GM13976 (cell line): ENCODE measurements around the gene PES1.
"Not testable (repeated sequence)": the region's sequence is repeated elsewhere in the genome, so short reads cannot be mapped to it uniquely, and the experiment has no call there.

Source experiments
- DNase-seq: peaks from one replicate; pipeline ENCODE4 v3.0.0; 2012; ENCODE audit warnings: low spot score
- CTCF ChIP-seq: IDR thresholded peaks from 2 replicates; pipeline ENCODE4 v1.5.1; 2012; ENCODE audit warnings: borderline replicate concordance, mild to moderate bottlenecking; ENCODE audit not compliant: insufficient read depth; ENCODE audit errors: extremely low read depth, missing control alignments, control extremely low read depth
- in situ Hi-C: fragments of 300-500 bp; cut with MboI; formaldehyde crosslinking; loops from one replicate; pipeline ENCODE4 v1.12.0; 2022; ENCODE audit warnings: low sequenced_read_pairs, mixed read lengths, inconsistent platforms; ENCODE audit not compliant: unreplicated experiment

The PES1 gene

GRCh38 chr22:30572210-30572609, 19.5 kb downstream of the PES1 start:
- in situ Hi-C loops, result no loop called here
- DNase-seq, result no peak
- TF ChIP-seq CTCF, result no peak

DNA sequence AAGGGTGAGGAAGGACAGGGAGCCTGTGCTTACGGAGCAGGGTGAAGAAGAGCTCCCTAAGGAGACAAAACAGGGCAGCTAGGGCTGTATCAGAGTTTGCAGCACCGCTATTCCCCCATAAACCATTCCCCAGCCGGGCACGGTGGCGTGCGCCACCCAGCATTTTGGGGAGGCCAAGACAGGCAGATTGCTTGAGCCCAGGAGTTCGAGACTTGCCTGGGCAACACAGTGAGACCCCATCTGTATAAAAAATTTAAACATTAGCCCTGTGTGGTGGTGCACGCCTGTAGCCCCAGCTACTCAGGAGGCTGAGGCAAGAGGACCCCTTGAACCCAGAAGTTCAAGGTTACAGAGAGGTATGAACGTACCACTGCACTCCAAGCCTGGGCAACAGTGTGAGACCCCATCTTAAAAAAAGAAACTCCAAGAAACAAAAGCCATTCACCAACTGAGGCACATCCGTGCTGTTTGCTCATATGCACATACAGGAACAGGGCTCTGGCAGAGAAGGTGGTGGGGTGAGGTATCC, 22.0 kb downstream of the PES1 start:
- no peak for DNase-seq
- in situ Hi-C loops, result no loop called here
- no peak for TF ChIP-seq CTCF

DNA sequence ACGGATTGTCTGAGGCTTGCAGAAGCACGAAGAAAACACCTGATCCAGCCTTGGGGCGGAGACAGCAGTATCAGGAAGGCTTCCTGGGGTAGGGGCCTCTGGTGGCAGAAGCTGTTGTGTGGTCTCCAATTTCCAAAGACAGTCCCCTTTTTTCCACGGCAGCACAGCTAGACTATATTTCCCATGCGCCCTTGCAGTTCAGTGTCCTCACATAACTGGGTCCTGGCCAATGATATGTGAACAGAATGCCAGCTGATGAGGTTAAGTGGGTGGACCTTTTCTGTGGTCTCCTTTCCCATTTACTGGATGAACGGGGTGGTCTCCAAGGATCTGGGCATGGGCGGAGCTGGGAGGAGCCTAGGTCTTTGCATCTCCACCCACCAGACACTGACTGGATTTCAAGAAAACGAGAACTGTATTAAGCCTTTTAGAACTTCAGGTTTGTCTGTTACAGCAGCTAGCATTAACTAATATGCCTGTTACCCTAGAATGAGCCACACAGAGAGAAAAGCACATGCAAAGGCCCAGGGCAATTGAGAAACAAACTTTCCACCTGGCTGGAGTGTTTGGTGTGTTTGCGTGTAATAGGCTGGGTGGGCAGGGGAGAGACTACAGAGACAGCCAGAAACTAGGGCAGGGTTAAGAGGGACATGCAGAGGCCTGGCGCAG, 23.4 kb downstream of the PES1 start:
- in situ Hi-C loops, result no loop called here
- DNase-seq, result no peak
- TF ChIP-seq CTCF, result no peak

- not testable (repeated sequence) for DNase-seq
Measured at GRCh38 chr22:30567277-30567676, 24.4 kb downstream of the PES1 start.

GRCh38 chr22:30566125-30566524, 25.6 kb downstream of the PES1 start:
- in situ Hi-C loops, result no loop called here
- DNase-seq, result no peak
- TF ChIP-seq CTCF, result no peak

More at GRCh38 chr22:30567277-30567676, 24.4 kb downstream of the PES1 start:
- in situ Hi-C loops, result not testable (repeated sequence)

DNA sequence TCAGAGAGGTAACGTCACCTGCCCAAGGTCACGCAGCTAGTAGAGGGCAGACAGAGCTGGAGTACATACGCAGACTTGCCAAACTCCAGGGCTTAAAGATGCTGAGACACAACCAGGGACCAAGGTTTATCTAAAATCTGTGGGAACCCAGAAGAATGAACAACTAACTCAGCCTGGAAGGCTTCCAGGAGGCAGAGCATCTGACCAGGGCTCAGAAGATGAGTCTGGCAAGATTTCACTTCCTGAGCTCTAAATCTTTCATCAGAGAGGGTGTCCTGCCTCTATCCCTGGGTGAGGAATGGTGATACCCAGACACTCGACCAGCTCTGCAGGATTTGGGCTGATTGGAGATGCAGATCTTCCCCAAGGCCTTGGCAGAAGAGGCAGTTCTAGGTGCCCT, 26.4 kb downstream of the PES1 start:
- TF ChIP-seq CTCF, result no peak
- in situ Hi-C loops, result no loop called here
- DNase-seq, result no peak

GRCh38 chr22:30564761-30565119, 27.0 kb downstream of the PES1 start:
- no peak for TF ChIP-seq CTCF
- in situ Hi-C loops, result no loop called here

More at GRCh38 chr22:30564761-30565119, 27.0 kb downstream of the PES1 start:
- no peak for DNase-seq
